Aorta (tissue), 5 donors: Measurements from ENCODE around the gene HYAL3. TPM values are rescaled to one million over a fixed set of nuclear protein-coding genes. Genes with fewer than 3 reads are reported as not detected.
"Not testable (repeated sequence)": the region's sequence is repeated elsewhere in the genome, so short reads cannot be mapped to it uniquely, and the experiment has no call there.

Experiments
- ATAC-seq: fragments of 200-7000 bp; cut with Tn5 transposase; one replicate; pipeline ENCODE4 v1.9.1; 2022; ENCODE audit warnings: moderate library complexity; ENCODE audit not compliant: low FRiP score
- DNase-seq, 2 donors: peaks; one replicate each; pipeline ENCODE4 v3.0.0-alpha.2; 2020
- H3K27ac ChIP-seq, 2 donors: one replicate each; pipeline ENCODE4 v1.5.1; 2013; ENCODE audit warnings: low read length in 2 of 2, mild to moderate bottlenecking in 2 of 2, moderate library complexity in 2 of 2, control low read depth in 1 of 2, inconsistent platforms in 1 of 2, low read depth in 1 of 2
- H3K27me3 ChIP-seq, 2 donors: one replicate each; pipeline ENCODE4 v1.6.1; 2013; ENCODE audit warnings: control low read depth in 1 of 2, low read length in 1 of 2, mild to moderate bottlenecking in 1 of 2, moderate library complexity in 1 of 2; ENCODE audit not compliant: insufficient read depth in 2 of 2, control insufficient read depth in 1 of 2
- H3K36me3 ChIP-seq, 2 donors: one replicate each; pipeline ENCODE4 v1.6.1; 2013; ENCODE audit warnings: control low read depth in 1 of 2, low read length in 1 of 2, mild to moderate bottlenecking in 1 of 2; ENCODE audit not compliant: insufficient read depth in 2 of 2, control insufficient read depth in 1 of 2
- H3K4me1 ChIP-seq, 2 donors: one replicate each; pipeline ENCODE4 v1.6.1; 2013; ENCODE audit warnings: low read length in 2 of 2, control low read depth in 1 of 2, mild to moderate bottlenecking in 1 of 2, moderate library complexity in 1 of 2; ENCODE audit not compliant: insufficient read depth in 2 of 2, control insufficient read depth in 1 of 2
- H3K4me3 ChIP-seq, 2 donors: one replicate each; pipeline ENCODE4 v1.5.1; 2013; ENCODE audit warnings: low read length in 2 of 2, control low read depth in 1 of 2, mild to moderate bottlenecking in 1 of 2
- H3K9me3 ChIP-seq: one replicate; pipeline ENCODE4 v1.6.1; 2013; ENCODE audit warnings: mild to moderate bottlenecking, low read length; ENCODE audit not compliant: control insufficient read depth
- WGBS, 2 donors: extraction: QIAGEN DNeasy Blood & Tissue Kit; methylation state at CpG; one replicate each; pipeline ENCODE4 v1.1.7; 2013; 5-methylcytosine and 5-hydroxymethylcytosine counted together
- intact Hi-C, 2 donors: fragments of 100-400 bp; cut with DNase I; formaldehyde crosslinking; loops; one replicate each; pipeline versions ENCODE4 v1.14.2 to v1.15.0; 2022
- polyA plus RNA-seq, 2 donors: library from polyadenylated mRNA; stranded (reverse); fragments of 200-250 nt; gene quantifications; one replicate each; pipeline ENCODE4 v1.2.3, GENCODE V29; 2013
- total RNA-seq, 2 donors: library from RNA; stranded (reverse); fragmentation: NEBNext Ultra II Directional; extraction: Animal tissue kit (Norgen Biotek cat#: 25700); gene quantifications; one replicate each; pipeline ENCODE4 v1.2.1, GENCODE V29; 2021
- donor health status: healthy with polysubstance abuse.
- donor health status: Bipolar disorder and iron deficiency.
- donor health status: DM: no; HTN: no; CAD: no.
- donor health status: DM: no; HTN: no; CAD: no.
- donor health status: DM: yes; HTN: yes; CAD: no.

The HYAL3 gene
- total and polyA plus RNA-seq, 4 donors, result 0.63 to 5.1 (median 2.5) TPM

- H3K9me3 ChIP-seq, result no peaks in the 10 kb centered on the region
- no peak overlapping the region for H3K4me3 ChIP-seq
- DNase-seq (no peak), ATAC-seq (no peak)
- WGBS, 2 donors, result 80 to 89% methylated on average over 6 to 7 of the region's 7 CpGs
- no peaks in the 10 kb centered on the region for H3K27me3 ChIP-seq
- intact Hi-C loops, result no loop called here
- no peaks in the 10 kb centered on the region for H3K36me3 ChIP-seq
- peak overlapping the region in 1 of 2 donors; percentile 15 for H3K27ac ChIP-seq
- no peaks in the 10 kb centered on the region for H3K4me1 ChIP-seq
These were observed 36.4 kb downstream of the HYAL3 start for GRCh38 chr3:50262778-50263177.

DNA sequence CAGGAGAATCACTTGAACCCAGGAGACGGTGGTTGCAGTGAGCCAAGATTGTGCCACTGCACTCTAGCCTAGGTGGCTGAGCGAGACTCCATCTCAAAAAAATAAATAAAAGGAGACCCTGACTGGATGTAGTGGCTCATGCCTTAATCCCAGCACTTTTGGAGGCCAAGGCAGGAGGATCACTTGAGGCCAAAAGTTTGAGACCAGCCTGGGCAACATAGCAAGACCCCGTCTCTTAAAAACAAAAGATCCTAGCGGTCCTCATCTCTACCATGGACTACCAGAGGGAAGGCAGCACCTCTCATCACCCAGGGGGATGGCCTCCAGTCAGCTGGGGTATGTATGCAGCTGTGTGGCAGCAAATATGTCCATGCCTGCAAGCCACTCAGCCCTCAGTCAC, 37.0 kb downstream of the HYAL3 start:
- intact Hi-C loops, ATAC-seq, H3K27ac ChIP-seq: not testable (repeated sequence)

DNA sequence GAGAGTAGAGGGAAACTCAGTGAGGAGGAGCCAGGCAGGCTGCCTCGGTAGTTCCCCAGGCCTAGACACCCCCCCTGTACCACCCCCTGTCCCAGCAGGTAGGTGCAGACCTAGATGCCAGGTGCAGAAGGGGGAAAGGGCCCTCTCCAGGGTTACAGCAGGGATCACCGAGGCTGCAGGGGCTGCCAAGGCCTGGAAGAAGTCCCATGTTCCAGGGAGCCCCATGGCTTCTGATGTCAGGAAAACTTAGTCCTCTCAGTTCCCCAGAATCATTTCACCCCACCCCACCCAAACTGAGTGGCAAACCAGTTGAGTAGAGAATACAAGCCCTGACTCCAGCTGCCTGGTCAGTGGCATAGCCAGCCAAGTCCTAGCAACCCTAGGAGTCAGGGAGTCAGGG, 37.7 kb downstream of the HYAL3 start:
- no peaks in the 10 kb centered on the region for H3K4me1 ChIP-seq
- intact Hi-C loops, result no loop called here

More for the DNA sequence above, 37.0 kb downstream of the HYAL3 start:
- H3K4me1 ChIP-seq, H3K27me3 ChIP-seq, H3K9me3 ChIP-seq, H3K4me3 ChIP-seq, H3K36me3 ChIP-seq: not testable (repeated sequence)
- 93 to 96% methylated on average over 4 of the region's 4 CpGs for WGBS, 2 donors
- peak in 1 of 2 donors; percentile 43 for DNase-seq

GRCh38 chr3:50260942-50261441, 38.2 kb downstream of the HYAL3 start:
- no peaks in the 10 kb centered on the region for H3K9me3 ChIP-seq
- DNase-seq (peak in 1 of 2 donors; percentile 52), ATAC-seq (no peak)
- intact Hi-C loops, result no loop called here
- peak overlapping the region; percentile 91 to 93 for H3K27ac ChIP-seq
- no peaks in the 10 kb centered on the region for H3K4me1 ChIP-seq
- H3K4me3 ChIP-seq, result no peak overlapping the region
- no peaks in the 10 kb centered on the region for H3K27me3 ChIP-seq
- H3K36me3 ChIP-seq, result peaks cover 0 to 3% of the 10 kb centered on the region in 2 donors
- 39 to 40% methylated on average over 5 of the region's 5 CpGs for WGBS, 2 donors

More for the DNA sequence above, 37.7 kb downstream of the HYAL3 start:
- H3K27me3 ChIP-seq, result no peaks in the 10 kb centered on the region
- peaks cover 0 to 3% of the 10 kb centered on the region in 2 donors for H3K36me3 ChIP-seq
- H3K27ac ChIP-seq, result peak overlapping the region; percentile 14 to 93
- no peak overlapping the region for H3K4me3 ChIP-seq
- WGBS, 2 donors, result 11 to 18% methylated on average over 2 of the region's 2 CpGs
- ATAC-seq (no peak), DNase-seq (no peak)
- H3K9me3 ChIP-seq, result no peaks in the 10 kb centered on the region

- Histone ChIP-seq H3K36me3 (peaks cover 0 to 3% of the 10 kb centered on the region in 2 donors), H3K27me3 (no peaks in the 10 kb centered on the region), H3K9me3 (no peaks in the 10 kb centered on the region), H3K4me1 (no peaks in the 10 kb centered on the region), H3K4me3 (peak overlapping the region; percentile 22 to 57), H3K27ac (peak overlapping the region; percentile 91 to 93)
- ATAC-seq (peak; percentile 93), DNase-seq (peak; percentile 96 to 98)
- WGBS, 2 donors, result 0 to 1% methylated on average over 51 to 70 of the region's 70 CpGs
- intact Hi-C loops, result no loop called here
These were observed 38.9 kb downstream of the HYAL3 start for GRCh38 chr3:50260027-50260941.

- Histone ChIP-seq H3K27ac (peak overlapping the region; percentile 21 to 24), H3K27me3 (no peaks in the 10 kb centered on the region), H3K9me3 (no peaks in the 10 kb centered on the region), H3K4me1 (no peaks in the 10 kb centered on the region), H3K36me3 (peaks cover 0 to 3% of the 10 kb centered on the region in 2 donors), H3K4me3 (no peak overlapping the region)
- intact Hi-C loops, result no loop called here
- DNase-seq, result no peak
- WGBS, 2 donors, result 56% methylated on average over 18 of the region's 18 CpGs
- ATAC-seq, result no peak
These were observed 39.7 kb downstream of the HYAL3 start for GRCh38 chr3:50259432-50260026.

GRCh38 chr3:50258979-50259378, 40.2 kb downstream of the HYAL3 start:
- no peaks in the 10 kb centered on the region for H3K4me1 ChIP-seq
- H3K36me3 ChIP-seq, result peaks cover 0 to 3% of the 10 kb centered on the region in 2 donors
- no peak overlapping the region for H3K27ac ChIP-seq

DNA sequence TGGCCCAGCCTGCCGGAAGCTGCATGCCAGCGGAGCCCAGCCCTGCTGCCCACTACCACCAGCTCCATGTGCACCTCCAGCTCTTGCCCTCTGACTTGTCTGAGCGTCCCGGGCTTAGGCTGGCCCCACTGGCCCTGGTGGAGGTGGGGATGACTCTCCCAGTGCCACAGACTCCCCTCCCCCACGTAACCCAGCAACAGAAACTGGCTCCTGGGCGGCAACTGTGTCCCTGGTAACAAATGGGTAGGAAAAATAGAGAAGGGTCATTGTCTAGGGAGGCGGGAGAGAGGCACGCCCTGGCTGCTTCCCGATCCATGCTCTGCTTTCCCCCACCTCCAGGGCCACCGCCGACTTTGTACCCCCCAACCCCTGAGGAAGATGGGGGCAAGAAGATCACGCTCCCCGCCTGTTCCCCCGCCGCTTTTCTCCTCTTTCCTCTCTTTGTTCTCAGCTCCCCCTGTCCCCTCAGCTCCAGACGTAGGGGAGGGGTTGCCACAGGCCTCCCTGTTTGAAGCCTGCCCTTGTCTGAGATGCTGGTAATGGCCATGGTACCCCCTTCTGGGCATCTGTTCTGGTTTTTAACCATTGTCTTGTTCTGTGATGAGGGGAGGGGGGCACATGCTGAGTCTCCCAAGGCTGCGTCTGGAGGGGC, 41.0 kb downstream of the HYAL3 start:
- Histone ChIP-seq H3K4me1 (no peaks in the 10 kb centered on the region), H3K4me3 (no peak overlapping the region), H3K9me3 (no peaks in the 10 kb centered on the region), H3K27ac (no peak overlapping the region), H3K36me3 (peaks cover 0 to 3% of the 10 kb centered on the region in 2 donors), H3K27me3 (no peaks in the 10 kb centered on the region)
- ATAC-seq, result no peak
- DNase-seq, result peak in 1 of 2 donors; percentile 45
- intact Hi-C loops, result no loop called here
- WGBS, 2 donors, result 86 to 87% methylated on average over 17 of the region's 17 CpGs

More at GRCh38 chr3:50258979-50259378, 40.2 kb downstream of the HYAL3 start:
- 74 to 77% methylated on average over 16 of the region's 16 CpGs for WGBS, 2 donors
- Histone ChIP-seq H3K4me3 (no peak overlapping the region), H3K9me3 (no peaks in the 10 kb centered on the region), H3K27me3 (no peaks in the 10 kb centered on the region)
- ATAC-seq (no peak), DNase-seq (peak in 1 of 2 donors; percentile 49)
- intact Hi-C loops, result no loop called here
